ENCODE measurements around the gene SIGLEC10.

The SIGLEC10 gene

DNA sequence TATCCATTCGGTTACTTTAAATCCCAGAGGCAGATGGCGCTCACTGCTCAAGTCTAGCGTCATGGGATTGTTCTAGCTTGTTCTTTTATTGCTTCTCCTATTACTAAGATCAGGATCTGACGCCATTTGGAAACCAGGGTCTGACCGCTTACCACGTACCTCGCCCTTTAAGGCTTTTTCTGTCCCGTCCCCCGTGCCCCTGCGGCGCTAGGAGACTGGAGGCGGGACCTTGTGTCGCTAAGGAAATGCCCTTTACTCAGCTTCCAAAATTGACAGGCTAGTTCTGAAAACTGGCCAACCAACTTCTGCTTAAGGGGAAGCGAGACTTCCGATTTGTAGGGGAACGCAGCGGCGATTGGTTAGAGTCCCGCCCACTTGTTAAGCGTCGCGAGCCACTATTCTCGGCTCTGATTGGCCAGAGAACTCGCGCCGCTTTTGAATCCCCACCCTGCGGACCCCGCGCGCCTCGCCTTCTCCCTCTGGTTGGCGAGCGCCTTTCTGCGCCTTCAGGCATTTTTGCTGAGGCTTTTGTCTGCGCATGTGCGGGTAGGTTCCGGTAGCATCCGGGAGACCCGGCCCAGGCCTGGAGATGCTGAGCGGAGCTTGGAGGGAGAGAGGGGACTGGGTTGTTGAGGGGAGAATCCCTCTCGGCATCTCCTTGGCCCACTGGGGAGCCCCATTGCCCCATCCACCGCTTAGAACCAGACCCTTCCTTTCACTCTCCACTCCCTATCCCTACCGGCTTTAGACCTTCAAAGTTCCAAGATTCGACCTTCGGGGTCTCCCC is 23.2 kb downstream of the SIGLEC10 start:
- peak; percentile 93 for DNase-seq (ENCODE audit: low spot score)

DNA sequence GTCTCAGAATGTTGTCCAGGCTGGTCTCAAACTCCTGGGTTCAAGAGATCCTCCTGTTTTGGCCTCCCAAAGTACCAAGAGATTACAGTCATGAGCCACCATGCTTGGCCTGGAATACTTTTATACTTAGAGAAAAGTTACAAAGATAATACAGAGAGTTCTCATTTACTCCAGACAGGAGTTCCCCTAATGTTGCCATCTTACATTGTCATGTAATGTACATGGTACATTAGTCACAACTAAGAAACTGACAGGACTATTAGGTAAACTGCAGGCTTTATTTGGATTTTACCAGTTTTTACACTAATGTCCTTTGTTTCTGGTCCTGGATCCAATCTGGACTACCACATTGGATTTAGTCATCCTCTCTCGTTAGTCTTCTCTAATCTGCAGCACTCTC is 24.7 kb downstream of the SIGLEC10 start:
- DNase-seq (ENCODE audit: low spot score) = no peak

DNA sequence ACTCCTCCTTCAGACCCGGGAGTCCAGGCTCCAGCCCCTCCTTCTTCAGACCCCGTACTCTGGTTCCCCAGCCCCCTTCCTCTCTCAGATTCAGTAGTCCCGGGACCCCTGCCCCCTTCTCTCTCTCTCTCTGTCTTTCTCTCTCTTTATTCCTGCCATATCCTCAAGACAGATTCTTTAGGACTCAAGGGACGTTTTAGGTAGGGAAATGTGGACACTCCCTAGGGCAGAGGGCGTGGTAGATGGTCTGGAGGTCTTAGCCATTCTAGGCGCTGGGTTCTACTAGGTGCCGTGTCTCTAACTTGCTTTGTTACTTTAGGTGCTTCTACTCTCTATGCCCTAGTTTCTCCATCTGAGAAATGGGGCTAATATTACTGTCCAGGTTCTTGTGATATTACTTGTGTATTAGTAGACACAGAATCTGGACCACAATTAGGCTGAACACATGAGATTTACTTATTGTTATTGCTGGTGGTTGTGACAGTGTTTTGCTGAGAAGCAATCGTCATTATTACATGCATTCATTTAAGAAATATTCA is 26.3 kb downstream of the SIGLEC10 start:
- no peak for DNase-seq (ENCODE audit: low spot score)

DNA sequence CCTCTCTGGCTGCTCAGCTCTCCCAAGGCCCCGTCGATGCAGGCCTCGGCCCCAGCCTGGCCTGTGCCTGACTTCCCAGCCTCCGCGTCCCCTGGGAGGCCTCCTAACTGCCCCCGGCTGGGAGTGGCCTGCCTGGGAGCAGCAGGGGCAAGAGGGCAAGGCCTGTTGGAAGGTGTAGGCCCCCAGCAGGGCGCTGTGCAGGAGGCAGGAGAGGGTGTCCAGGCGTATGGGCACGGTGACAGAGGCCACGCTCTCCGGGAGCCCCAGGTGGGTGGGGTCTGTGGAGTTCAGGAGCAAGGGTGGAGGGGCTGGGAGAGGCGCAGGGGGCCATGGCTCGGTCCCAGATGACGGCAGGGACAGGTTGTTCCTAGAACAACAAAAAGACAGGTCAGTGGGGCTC is 28.3 kb downstream of the SIGLEC10 start:
- DNase-seq (ENCODE audit: low spot score) = no peak

DNA sequence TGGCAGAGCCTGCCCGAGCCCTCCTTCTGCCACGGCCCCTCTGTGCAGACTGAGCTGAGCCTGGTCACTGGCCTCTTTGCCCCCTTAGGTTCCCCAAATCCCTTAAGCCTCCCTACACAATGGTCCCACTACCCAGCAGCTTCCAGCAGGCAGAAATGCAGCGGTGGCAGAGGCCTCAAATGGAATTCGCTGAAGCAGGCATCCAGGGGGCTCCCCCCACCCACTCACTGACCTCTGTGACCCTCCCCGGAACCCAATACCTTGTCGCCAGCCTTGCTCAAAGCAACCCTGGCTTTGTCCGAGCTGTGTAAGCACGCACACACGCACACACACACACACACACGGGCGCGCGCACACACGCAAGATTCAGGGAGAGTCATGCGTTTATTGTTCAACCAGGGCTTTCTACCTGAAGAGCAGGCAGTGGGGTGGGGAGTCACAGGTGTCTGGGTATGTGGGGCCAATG is 29.5 kb downstream of the SIGLEC10 start, which contains the start of gene LIM2:
Gene LIM2, minus strand, starts transcription at position 51 of the 466 bp plus-strand sequence. CDS start 531 bp downstream, outside the sequence.
- no peak for DNase-seq (ENCODE audit: low spot score)

DNA sequence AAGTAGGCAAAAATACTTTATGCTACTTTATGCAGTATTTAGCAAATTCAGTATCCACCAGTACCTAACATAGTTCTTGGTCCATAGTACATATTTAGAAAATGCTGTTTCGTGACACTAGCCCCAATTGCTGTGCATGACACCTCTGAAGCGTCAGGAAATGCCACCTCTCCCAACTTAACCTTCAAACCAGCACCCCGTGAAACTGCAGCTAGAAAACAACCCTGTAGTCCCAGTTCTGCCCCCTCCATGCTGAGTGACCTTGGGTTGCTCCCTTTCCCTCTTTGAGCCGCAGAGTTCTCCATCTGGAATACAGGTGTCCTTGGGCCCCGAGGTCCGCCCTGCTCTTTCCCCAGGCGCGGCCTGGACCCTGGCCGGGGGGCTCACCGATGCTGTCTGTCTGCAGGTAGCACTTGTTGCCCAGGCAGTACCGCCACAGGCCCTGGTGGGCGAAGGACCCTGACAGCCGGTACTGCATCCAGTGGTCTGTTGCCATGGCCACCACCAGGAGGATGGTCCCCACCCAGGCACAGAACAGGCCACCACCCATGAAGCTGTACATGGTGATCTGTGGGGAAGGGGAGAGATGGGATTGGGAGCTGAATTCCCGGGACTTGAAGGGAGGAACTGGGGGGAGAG is 30.4 kb downstream of the SIGLEC10 start:
- no peak for DNase-seq (ENCODE audit: low spot score)

DNA sequence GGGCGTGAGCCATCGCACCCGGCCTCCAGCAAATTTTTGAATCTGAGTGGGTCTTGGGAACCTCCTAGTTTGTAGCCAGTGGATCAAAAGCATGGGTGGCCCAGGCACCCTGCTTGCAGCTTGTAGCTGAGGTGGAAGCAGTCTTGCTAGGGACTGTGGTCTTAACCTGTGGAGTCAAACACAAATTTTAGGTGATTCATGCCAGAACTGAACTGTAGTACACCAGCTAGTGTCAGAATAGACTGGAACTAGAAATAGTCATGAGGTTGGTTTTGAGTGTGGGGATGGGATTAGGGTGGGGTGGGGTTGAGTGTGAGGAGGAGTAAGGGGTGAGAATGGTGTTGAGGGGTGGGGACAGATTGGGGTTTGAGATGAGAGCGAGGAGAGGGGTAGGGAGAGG is 35.4 kb downstream of the SIGLEC10 start:
- DNase-seq (ENCODE audit: low spot score) = no peak

DNA sequence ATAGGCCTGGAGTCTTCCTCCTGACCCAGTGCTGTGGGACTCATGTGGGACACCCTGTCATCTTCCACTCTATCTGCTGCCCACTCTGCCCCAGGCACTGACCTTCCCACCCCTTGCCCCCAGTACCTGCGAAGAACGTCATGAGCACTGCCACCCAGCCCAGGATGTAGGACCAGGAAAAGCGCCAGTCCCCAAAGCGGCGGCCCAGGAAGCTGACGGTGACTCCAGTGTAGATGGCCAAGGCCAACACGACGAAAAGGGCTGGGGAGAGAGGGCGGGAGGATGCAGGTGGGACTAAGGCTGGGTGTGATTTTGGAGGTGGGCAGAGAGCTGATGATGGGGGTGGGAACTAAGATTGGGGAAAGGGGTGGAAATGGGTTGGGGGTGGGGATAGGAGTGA is 37.1 kb downstream of the SIGLEC10 start:
- DNase-seq (ENCODE audit: low spot score) = no peak

DNA sequence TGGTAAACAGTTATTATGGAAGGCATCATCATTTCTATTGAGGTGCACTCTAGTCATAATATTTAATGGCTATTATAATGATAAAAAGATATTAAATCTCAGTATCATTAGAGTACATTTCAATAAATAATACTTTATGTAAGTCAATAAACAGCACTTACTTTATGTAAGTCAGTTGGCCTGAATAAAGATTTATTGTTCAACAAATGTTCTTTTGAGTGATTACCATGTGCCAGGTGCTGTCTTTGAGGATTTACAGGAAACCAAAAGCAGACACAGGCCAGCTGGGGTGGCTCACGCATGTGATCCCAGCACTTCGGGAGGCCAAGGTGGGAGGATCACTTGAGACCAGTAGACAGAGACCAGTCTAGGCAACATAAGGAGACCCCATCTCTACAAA is 40.0 kb downstream of the SIGLEC10 start:
- no peak for DNase-seq (ENCODE audit: low spot score)

DNA sequence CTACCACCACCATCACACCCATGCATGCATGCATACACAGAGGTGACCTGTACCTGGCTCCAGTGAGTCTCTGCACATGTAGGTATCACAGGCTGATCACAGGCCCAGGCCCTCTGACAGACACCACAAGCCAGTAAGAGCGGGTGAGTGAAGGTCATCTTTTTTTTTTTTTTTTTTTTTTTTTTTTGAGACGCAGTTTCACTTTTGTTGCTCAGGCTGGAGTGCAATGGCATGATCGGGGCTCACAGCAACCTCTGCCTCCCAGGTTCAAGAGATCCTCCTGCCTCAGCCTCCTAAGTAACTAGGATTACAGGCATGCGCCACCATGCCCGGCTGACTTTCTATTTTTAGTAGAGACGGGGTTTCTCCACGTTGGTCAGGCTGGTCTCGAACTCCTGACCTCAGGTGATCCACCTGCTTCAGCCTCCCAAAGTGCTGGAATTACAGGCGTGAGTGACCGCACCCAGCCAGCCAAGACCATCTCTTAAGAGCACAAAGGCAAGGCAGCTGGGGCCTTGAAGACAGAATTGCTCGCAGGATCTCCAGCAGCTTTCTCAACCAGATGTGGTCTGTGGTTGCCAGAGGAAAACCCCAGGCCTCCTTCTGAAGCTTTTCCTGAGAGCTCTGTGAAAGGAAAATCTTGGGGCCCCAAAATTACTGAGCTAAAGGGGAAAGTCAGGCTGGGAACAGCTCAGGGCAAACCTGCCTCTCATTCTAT is 41.8 kb downstream of the SIGLEC10 start:
- DNase-seq (ENCODE audit: low spot score) = no peak

DNA sequence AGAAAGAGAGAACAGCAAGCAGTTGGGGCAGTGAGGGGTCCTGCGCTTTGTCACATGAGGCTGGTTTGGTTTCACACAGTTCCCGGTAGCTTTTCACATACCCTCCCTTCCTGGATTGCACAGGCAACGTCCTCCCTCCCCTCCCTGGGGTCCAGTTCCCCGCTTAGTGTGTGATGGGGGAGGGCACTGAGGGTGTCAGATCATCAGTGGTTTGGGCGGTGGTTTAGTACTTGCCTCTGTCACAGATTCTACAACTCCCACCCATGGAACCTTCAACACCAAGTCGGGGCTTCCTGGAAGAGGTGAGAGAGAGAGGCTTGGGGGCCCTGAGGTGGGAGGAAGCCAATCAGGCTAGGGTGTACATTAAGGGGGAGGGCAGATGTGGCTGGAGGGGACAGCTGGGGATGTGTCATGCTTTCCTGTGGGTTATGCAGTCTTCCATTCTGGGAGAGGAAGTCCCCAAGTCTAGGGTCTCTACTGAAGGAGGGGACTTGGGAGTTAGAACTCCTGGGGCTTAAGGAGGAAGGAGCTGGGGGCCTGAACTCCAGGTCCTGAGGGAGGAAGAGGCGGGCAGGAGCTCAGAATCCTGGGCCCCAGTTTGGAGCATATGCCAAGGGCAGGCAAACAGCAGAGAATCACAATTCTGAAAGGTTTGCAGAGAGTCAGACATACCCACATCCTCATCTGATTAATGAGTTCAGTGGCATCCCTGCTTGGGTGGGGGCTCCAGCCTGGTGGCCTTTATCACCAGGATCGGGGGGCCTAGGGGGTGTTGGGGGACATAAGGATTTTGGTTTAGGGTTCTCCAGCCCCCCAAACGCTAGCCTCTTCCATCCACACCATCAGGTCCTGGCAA is 44.6 kb downstream of the SIGLEC10 start, which contains the start of gene NKG7:
Gene NKG7, minus strand, starts transcription at position 6 of the 856 bp plus-strand sequence. CDS start 119 bp downstream, outside the sequence.
- DNase-seq (ENCODE audit: low spot score) = no peak

DNA sequence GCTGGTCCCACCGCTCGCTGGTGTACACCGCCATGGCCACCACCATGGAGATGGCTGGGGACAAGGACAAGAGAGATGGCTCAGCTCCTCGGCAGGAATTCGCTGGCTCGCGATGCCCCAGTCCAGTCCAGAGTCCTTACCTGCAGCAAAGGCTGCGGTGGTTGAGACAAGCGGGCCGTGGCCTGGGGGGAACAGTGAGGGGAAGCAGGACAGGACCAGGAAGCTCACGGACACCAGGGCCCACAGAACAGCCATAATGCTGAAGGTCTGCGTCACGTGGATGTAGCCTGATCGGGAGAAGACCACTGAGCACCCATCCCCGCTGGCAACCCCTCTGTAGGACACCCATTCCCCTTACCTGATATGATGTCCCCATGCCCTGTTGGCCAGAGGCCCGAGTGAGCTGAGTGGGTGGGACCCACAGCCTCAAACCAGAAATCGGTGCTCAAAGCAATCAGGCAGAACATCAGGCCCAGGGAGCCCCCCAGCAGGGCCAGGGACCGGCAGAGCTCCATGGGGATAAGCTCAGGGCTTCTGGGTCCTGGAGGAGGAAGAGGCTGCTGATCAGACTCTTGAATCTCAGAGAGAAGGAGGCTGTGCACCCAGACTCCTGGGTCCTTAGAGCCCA is 45.3 kb downstream of the SIGLEC10 start:
- DNase-seq (ENCODE audit: low spot score) = no peak

DNA sequence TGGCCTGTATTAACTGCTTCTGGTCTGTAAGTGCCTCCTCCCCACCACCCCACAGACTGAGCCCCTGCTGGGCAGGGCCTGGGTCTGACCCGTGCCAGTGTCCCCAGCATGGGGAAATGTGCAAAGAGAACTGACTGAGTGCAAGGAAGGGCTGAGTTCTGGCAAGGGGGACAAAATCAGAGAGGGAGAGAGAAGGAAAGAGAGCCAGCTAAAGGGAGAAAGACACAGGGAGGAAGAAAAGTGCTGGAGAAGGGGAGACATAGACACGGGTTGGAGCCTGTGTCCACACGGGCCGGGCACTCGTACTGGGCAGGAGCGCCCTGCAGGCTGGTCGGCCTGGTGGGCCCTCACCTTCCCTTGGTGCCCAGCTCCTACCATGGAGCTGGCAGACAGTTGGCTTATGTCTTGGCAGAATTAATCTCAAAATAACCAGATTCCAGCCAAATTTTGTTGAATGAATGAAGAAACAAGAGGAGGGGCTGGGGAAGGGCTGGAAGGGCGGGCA is 46.2 kb downstream of the SIGLEC10 start:
- DNase-seq (ENCODE audit: low spot score) = no peak

DNA sequence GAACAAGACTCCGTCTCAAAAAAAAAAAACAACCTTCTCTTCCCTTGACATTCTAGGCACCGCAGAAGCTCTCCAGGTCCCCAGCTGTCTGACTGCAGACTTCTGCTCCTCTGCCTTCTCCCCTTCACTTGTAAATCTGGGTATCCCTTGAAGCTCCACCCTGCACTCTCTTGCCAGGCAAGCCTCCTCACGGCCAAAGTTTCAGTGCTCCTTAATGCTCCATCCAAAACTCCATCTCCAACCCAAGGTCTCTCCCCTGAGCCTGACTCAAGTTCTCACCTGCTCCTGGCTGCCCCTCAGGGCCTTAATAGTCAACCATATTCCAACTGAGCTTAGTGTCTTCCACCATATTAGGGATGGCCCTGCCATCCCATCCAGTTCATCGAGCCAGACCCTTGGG is 47.2 kb downstream of the SIGLEC10 start:
- DNase-seq (ENCODE audit: low spot score) = no peak

DNA sequence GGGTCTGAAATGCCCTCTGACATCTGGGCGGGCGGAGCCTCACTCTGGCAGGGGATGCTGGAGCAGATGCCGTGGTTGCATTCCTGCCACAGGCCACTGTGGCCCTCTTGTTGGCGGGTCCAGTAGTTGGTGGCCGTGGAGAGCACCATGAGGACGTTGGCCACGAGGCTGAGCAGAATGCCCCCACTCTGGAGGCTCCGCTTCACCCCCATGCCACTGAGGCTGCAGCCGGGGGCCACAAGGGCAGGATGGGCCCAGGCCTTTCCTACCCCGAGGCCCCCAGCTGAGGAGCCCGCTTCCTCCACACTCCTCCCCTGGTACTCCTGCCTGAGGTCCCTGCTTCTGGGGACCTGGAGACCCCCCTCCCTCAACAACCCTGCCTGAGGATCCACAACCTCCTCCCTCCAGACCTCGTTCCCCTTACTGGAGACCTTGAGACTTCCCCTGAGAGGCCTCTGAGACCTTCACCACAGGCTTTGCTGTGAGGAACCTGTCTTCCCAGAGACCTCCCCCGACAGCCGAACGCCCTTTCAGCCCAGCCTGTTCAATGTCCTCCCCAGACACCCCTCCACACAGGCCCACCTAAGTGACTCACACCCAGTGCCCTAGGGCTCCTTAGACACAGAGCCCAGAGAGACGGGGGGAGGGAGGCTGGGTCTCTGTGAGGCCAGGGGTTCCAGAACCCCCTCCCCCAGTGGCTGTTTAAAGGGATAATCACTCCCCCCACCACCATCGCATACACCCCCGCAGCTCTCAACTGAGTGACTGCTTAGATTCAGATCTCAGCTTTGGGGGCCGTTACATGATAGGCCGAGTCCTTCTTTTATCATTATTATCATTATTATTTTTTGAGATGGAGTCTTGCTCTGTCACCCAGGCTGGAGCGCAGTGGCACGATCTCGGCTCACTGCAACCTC is 48.8 kb downstream of the SIGLEC10 start, which contains the start of gene CLDND2:
Gene CLDND2, minus strand, starts transcription at position 638 of the 917 bp plus-strand sequence. Its CDS starts 426 bp downstream, at position 212.
- no peak for DNase-seq (ENCODE audit: low spot score)

DNA sequence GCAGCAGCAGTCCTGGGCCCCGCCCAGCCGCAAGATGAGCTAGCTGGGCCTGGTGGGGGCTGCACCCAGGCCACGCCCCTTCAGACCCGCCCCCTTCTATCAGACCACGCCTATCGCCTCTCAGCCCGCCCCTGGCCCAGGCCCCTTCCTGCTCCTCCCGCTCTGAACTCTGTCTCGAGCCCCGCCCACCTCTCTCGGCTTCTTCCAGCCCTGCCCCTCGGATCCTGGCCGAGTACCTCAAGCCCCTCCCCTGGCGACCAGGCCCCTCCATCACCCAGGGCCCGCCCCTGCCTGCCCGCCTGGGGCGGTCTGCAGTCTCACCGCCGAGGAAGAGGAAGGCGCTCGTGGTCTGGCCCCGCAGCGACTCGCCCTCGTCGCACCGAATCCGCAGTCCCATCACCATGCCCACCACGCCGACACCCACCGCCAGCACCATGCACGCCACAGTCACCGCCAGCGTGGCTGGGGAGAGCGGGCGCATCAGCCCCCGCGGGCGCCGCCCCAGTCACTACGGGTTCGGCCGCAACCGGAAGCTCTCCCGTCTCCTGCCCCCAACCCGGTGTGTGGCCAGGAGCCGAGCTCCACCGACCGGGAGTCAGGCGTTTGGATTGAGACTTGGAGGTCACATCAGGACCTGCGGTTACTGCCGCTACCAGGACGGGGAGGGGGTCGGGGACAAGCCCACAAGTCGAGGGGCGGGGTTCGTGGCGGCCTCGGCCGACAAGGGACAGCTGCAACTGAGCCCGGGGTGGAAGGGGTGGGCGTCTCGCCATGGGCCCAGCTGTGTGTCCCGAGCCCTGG is 49.7 kb downstream of the SIGLEC10 start:
- DNase-seq (ENCODE audit: low spot score) = peak; percentile 98

DNA sequence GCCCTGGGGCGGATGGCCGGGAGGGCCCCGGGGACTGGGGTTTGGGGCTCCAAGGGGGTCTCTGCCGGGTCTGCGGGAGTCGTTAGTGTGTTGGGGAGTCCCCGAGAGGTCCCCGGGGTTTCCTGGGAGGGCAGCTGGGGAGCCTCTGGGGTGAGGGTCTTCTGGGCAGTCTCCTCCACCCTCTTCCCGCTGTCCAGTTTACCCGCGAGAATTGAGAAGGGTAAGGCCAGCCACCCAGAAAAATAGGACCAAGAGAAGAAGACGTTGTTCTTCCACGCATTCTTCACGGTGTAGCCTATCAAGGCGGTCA is 50.2 kb downstream of the SIGLEC10 start:
- DNase-seq (ENCODE audit: low spot score) = no peak

DNA sequence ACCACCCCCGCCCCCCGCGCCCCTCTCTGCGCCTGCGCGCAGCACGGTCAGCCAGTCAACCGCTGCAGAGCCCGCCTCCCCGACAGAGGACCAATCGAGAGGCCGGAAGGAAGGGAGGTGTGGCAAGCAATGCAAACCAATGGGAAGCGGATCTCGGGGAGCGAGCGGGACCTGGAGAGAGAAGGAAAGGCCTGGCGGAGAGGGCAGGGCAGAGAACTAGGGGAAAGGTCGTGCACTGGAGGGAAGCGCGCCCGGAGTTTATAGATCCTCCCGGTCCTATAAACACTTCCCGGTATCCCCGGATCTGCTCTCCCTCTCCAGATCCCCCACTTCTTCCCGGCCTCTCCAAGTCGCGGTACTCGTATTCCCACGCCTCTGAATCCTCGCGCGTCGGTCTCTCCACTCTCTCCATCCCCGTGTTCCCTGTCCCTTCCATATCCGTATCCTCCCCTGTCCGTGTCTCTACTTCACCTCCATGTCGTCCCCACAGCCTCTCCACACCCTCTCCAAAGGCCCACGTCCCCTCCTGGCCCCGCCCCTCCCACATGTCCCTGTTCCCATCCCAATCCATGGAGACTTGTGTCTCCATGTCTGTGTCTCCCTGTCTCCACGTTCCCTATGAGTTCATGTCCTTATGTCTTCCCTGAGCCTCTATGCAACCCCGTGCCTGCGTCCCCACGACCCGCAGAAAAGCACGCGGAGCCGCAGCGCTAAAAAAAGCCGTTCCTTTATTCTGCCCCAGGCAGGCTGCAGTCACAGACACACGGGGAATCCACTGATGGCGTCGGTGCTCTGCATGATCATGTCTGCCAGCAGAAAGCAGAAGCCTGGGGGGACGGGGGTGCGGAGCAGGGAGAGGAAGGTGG is 50.8 kb downstream of the SIGLEC10 start:
- peak; percentile 93 for DNase-seq (ENCODE audit: low spot score)
